Kidney (tissue), 14 donors: Measurements from ENCODE around the gene CNTN5. TPM values are rescaled to one million over a fixed set of nuclear protein-coding genes. Genes with fewer than 3 reads are reported as not detected.
"Not testable (repeated sequence)": the region's sequence is repeated elsewhere in the genome, so short reads cannot be mapped to it uniquely, and the experiment has no call there.

Experiments used
- DNase-seq, 5 donors: peaks; one replicate each; pipeline ENCODE4 v3.0.0-alpha.2; 2013 to 2020
- FAIRE-seq: peaks from 2 replicates; lab custom pipeline; 2012; peaks lifted over from hg19 to GRCh38; lab: Jason Lieb, UNC
- H3K27ac ChIP-seq, 2 donors: one replicate each; pipeline ENCODE4 v1.7.0; 2013; ENCODE audit warnings: low read depth in 2 of 2, low read length in 2 of 2, inconsistent platforms in 1 of 2
- H3K27me3 ChIP-seq: one replicate; pipeline ENCODE4 v1.7.1; 2013; ENCODE audit warnings: low read length, inconsistent platforms; ENCODE audit not compliant: control insufficient read depth, insufficient read depth
- H3K36me3 ChIP-seq, 3 donors: one replicate each; pipeline versions ENCODE4 v1.7.0 to v1.7.1; 2013; ENCODE audit warnings: low read length in 3 of 3, control low read depth in 1 of 3, inconsistent platforms in 1 of 3; ENCODE audit not compliant: insufficient read depth in 3 of 3, control insufficient read depth in 2 of 3
- H3K4me1 ChIP-seq, 3 donors: one replicate each; pipeline versions ENCODE4 v1.7.0 to v1.7.1; 2013; ENCODE audit warnings: low read length in 3 of 3, inconsistent platforms in 1 of 3, low read depth in 1 of 3; ENCODE audit not compliant: control insufficient read depth in 2 of 3, insufficient read depth in 2 of 3
- H3K4me3 ChIP-seq, 3 donors: one replicate each; pipeline versions ENCODE4 v1.7.0 to v1.8.1; 2013; ENCODE audit warnings: low read length in 3 of 3, control low read depth in 1 of 3, inconsistent platforms in 1 of 3
- H3K9ac ChIP-seq, 3 donors: one replicate each; pipeline versions ENCODE4 v1.7.0 to v1.7.1; 2013; ENCODE audit warnings: low read length in 3 of 3, control low read depth in 1 of 3, inconsistent platforms in 1 of 3
- H3K9me3 ChIP-seq, 3 donors: one replicate each; pipeline versions ENCODE4 v1.7.0 to v1.7.1; 2013; ENCODE audit warnings: low read length in 3 of 3, control low read depth in 1 of 3, inconsistent platforms in 1 of 3; ENCODE audit not compliant: control insufficient read depth in 2 of 3, insufficient read depth in 1 of 3
- CTCF ChIP-seq: IDR thresholded peaks from 3 replicates; pipeline ENCODE4 v1.5.1; 2012; ENCODE audit warnings: mild to moderate bottlenecking, moderate library complexity, borderline replicate concordance; ENCODE audit not compliant: insufficient read depth; ENCODE audit errors: extremely low read depth
- intact Hi-C: fragments of 100-400 bp; cut with DNase I; formaldehyde crosslinking; loops from one replicate; pipeline ENCODE4 v1.11.1; 2022
- polyA plus RNA-seq: library from polyadenylated mRNA; stranded (reverse); fragments of 350-450 nt; fragmentation: Illumina TruSeq; extraction: RNeasy Lipid Tissue Mini Kit (QIAGEN cat#74804); gene quantifications from one replicate; pipeline ENCODE4 v1.2.3, GENCODE V29; 2014; ENCODE audit warnings: low read depth, low replicate concordance; ENCODE audit not compliant: insufficient read depth
- total RNA-seq: library from RNA; stranded (reverse); fragmentation: NEBNext Ultra II Directional; extraction: Animal tissue kit (Norgen Biotek cat#: 25700); gene quantifications from one replicate; pipeline ENCODE4 v1.2.1, GENCODE V29; 2021
- donor health status: control.
- donor health status: control.
- donor health status: control.
- donor health status: control.
- donor health status: control.
- donor health status: DM: yes; HTN: yes; CAD: no.
- donor health status: Normal renal cell carcinoma (clear cell type).

The CNTN5 gene
- total and polyA plus RNA-seq, 2 donors from 2014 or later = 0.11 to 0.66 TPM

- FAIRE-seq (no peak), DNase-seq (no peak)
- Histone ChIP-seq H3K36me3 (no peaks in the 10 kb centered on the region), H3K4me1 (no peaks in the 10 kb centered on the region), H3K9ac (no peak overlapping the region), H3K4me3 (no peak overlapping the region), H3K27ac (no peak overlapping the region), H3K9me3 (no peaks in the 10 kb centered on the region), H3K27me3 (no peaks in the 10 kb centered on the region)
- intact Hi-C loops = no loop called here
- TF ChIP-seq CTCF = no peak
Measured at GRCh38 chr11:99117603-99118002, 96.9 kb downstream of the CNTN5 start.

GRCh38 chr11:99133862-99134261 is 113.1 kb downstream of the CNTN5 start:
- H3K27ac ChIP-seq, FAIRE-seq, H3K9ac ChIP-seq, H3K4me3 ChIP-seq, H3K27me3 ChIP-seq, DNase-seq, H3K9me3 ChIP-seq, H3K36me3 ChIP-seq, H3K4me1 ChIP-seq, intact Hi-C loops: not testable (repeated sequence)

GRCh38 chr11:99135508-99135907 is 114.8 kb downstream of the CNTN5 start:
- no peak overlapping the region for H3K9ac ChIP-seq
- H3K27me3 ChIP-seq = no peaks in the 10 kb centered on the region
- H3K4me3 ChIP-seq = no peak overlapping the region
- intact Hi-C loops = no loop called here
- FAIRE-seq (no peak), DNase-seq (no peak)
- H3K4me1 ChIP-seq = no peaks in the 10 kb centered on the region
- H3K9me3 ChIP-seq = peaks cover 0 to 3% (median 1%) of the 10 kb centered on the region in 3 donors
- no peak for TF ChIP-seq CTCF
- no peaks in the 10 kb centered on the region for H3K36me3 ChIP-seq
- H3K27ac ChIP-seq = no peak overlapping the region

- Histone ChIP-seq H3K27me3 (no peaks in the 10 kb centered on the region), H3K9ac (no peak overlapping the region), H3K36me3 (no peaks in the 10 kb centered on the region), H3K4me1 (no peaks in the 10 kb centered on the region), H3K27ac (no peak overlapping the region), H3K4me3 (no peak overlapping the region), H3K9me3 (no peaks in the 10 kb centered on the region)
- DNase-seq (peak in 1 of 5 donors; percentile 38), FAIRE-seq (no peak)
- TF ChIP-seq CTCF = no peak
- intact Hi-C loops = no loop called here
Measured at GRCh38 chr11:99142237-99142636, 121.5 kb downstream of the CNTN5 start.
